H1 (cell line): ENCODE measurements around the gene INSM2.

Experiments
- BRCA1 ChIP-seq: IDR thresholded peaks from 2 replicates; pipeline ENCODE4 v1.6.1; 2012; ENCODE audit warnings: low read depth, low read length, improper control_type of control experiment
- CBX5 ChIP-seq: fragments of 300-800, 300-1000 bp; sonication (generic); IDR thresholded peaks from 2 replicates; pipeline ENCODE4 v1.7.1; 2016; ENCODE audit warnings: antibody characterized with exemption, low read length, low read depth
- CTCF ChIP-seq, 3 experiments: IDR thresholded peaks; 1 replicate in 2 of 3; 2 replicates in 1 of 3; pipeline versions ENCODE4 v1.5.1 to v1.6.1; 2011; ENCODE audit warnings: low read length in 3 of 3, mild to moderate bottlenecking in 3 of 3, inconsistent platforms in 2 of 3, low read depth in 1 of 3, moderate library complexity in 1 of 3; ENCODE audit not compliant: insufficient read depth in 1 of 3; ENCODE audit errors: control extremely low read depth in 1 of 3
- EP300 ChIP-seq, 2 experiments: IDR thresholded peaks; 1 replicate in 1 of 2; 2 replicates in 1 of 2; pipeline ENCODE4 v1.6.1; 2011 to 2012; ENCODE audit warnings: low read depth in 2 of 2, low read length in 2 of 2, mild to moderate bottlenecking in 2 of 2, borderline replicate concordance in 1 of 2, inconsistent platforms in 1 of 2, moderate library complexity in 1 of 2
- JUND ChIP-seq: IDR thresholded peaks from 2 replicates; pipeline ENCODE4 v1.6.1; 2011; ENCODE audit warnings: mild to moderate bottlenecking, improper control_type of control experiment, low read length
- POLR2A ChIP-seq, 2 experiments: IDR thresholded peaks; 1 replicate in 1 of 2; 2 replicates in 1 of 2; pipeline ENCODE4 v1.6.1; 2011; ENCODE audit warnings: low read depth in 2 of 2, low read length in 2 of 2, mild to moderate bottlenecking in 2 of 2; ENCODE audit errors: control extremely low read depth in 1 of 2
- RAD21 ChIP-seq, 2 experiments: IDR thresholded peaks in 1 of 2; conservative IDR thresholded peaks in 1 of 2; 2 replicates each; pipeline ENCODE4 v1.6.1; 2011; ENCODE audit warnings: low read depth in 2 of 2, low read length in 2 of 2, improper control_type of control experiment in 1 of 2, inconsistent platforms in 1 of 2, mild to moderate bottlenecking in 1 of 2, moderate library complexity in 1 of 2
- TAF1 ChIP-seq: IDR thresholded peaks from 2 replicates; pipeline ENCODE4 v1.6.1; 2011; ENCODE audit warnings: mild to moderate bottlenecking, low read depth, low read length
- ZNF274 ChIP-seq: IDR thresholded peaks from 2 replicates; pipeline ENCODE4 v1.7.0; 2012; ENCODE audit warnings: low read length, borderline replicate concordance; ENCODE audit errors: extremely low read depth

GRCh38 chr14:35565871-35566464 is 32.0 kb downstream of the INSM2 start:
- TF ChIP-seq CTCF (IDR thresholded peaks at IDR 0.05; ENCODE audit: control extremely low read depth in 1 of 3, insufficient read depth in 1 of 3, low read depth in 1 of 3, low read length in 3 of 3) (no peak), BRCA1 (no peak), JUND (no peak), EP300 (IDR thresholded peaks at IDR 0.05; ENCODE audit: borderline replicate concordance in 1 of 2, low read depth in 2 of 2, low read length in 2 of 2) (no peak), RAD21 (IDR thresholded peaks at IDR 0.05 in 1 of 2, conservative IDR thresholded peaks at IDR 0.05 in 1 of 2; ENCODE audit: low read depth in 2 of 2, low read length in 2 of 2) (no peak), POLR2A (IDR thresholded peaks at IDR 0.05; ENCODE audit: control extremely low read depth in 1 of 2, low read depth in 2 of 2, low read length in 2 of 2) (no peak), TAF1 (no peak), ZNF274 (no peak), CBX5 (no peak)
